Trophoblast cell (in vitro differentiated cells and primary cell): ENCODE data around the gene SDHB.
A peak's percentile ranks its signal among the peaks of the same experiment; 100 is the strongest.

Experiments
- DNase-seq, 2 donors: peaks; one replicate each; pipeline ENCODE4 v3.0.0-alpha.2; 2016
- H2AFZ ChIP-seq: 2 replicates; pipeline ENCODE4 v1.6.1; 2013; ENCODE audit warnings: low read length, moderate library complexity, mild to moderate bottlenecking; ENCODE audit not compliant: insufficient read depth, poor library complexity
- H2AK5ac ChIP-seq: 2 replicates; pipeline ENCODE4 v1.6.1; 2013; ENCODE audit warnings: mild to moderate bottlenecking, low read length
- H2BK120ac ChIP-seq: 2 replicates; pipeline ENCODE4 v1.6.1; 2013; ENCODE audit warnings: low read length, mild to moderate bottlenecking, moderate library complexity; ENCODE audit not compliant: insufficient read depth, poor library complexity
- H2BK12ac ChIP-seq: 2 replicates; pipeline ENCODE4 v1.6.1; 2013; ENCODE audit warnings: mild to moderate bottlenecking, low read length, moderate library complexity
- H2BK5ac ChIP-seq: 2 replicates; pipeline ENCODE4 v1.6.1; 2013; ENCODE audit warnings: low read length, low read depth, moderate library complexity, mild to moderate bottlenecking; ENCODE audit not compliant: poor library complexity
- H3K14ac ChIP-seq: 2 replicates; pipeline ENCODE4 v1.6.1; 2013; ENCODE audit warnings: mild to moderate bottlenecking, low read length
- H3K18ac ChIP-seq: 2 replicates; pipeline ENCODE4 v1.6.1; 2013; ENCODE audit warnings: mild to moderate bottlenecking, low read length
- H3K23ac ChIP-seq: 2 replicates; pipeline ENCODE4 v1.6.1; 2013; ENCODE audit warnings: low read length
- H3K27ac ChIP-seq: 2 replicates; pipeline ENCODE4 v1.5.1; 2013; ENCODE audit warnings: low read depth, mild to moderate bottlenecking, inconsistent platforms, low read length, moderate library complexity
- H3K27me3 ChIP-seq: 2 replicates; pipeline ENCODE4 v1.6.1; 2013; ENCODE audit warnings: inconsistent platforms, mild to moderate bottlenecking, low read length, moderate library complexity; ENCODE audit not compliant: insufficient read depth
- H3K36me3 ChIP-seq, 2 experiments: 1 replicate in 1 of 2; 2 replicates in 1 of 2; pipeline ENCODE4 v1.6.1; 2013; ENCODE audit warnings: low read length in 2 of 2, mild to moderate bottlenecking in 2 of 2, moderate library complexity in 1 of 2; ENCODE audit not compliant: insufficient read depth in 2 of 2, control insufficient read depth in 1 of 2
- H3K4ac ChIP-seq: 2 replicates; pipeline ENCODE4 v1.6.1; 2013; ENCODE audit warnings: low read depth, mild to moderate bottlenecking, low read length, moderate library complexity
- H3K4me1 ChIP-seq, 2 experiments: 1 replicate in 1 of 2; 2 replicates in 1 of 2; pipeline ENCODE4 v1.6.1; 2013; ENCODE audit warnings: low read length in 2 of 2, mild to moderate bottlenecking in 2 of 2, moderate library complexity in 1 of 2; ENCODE audit not compliant: insufficient read depth in 2 of 2, control insufficient read depth in 1 of 2
- H3K4me2 ChIP-seq: 2 replicates; pipeline ENCODE4 v1.6.1; 2013; ENCODE audit warnings: inconsistent platforms, mild to moderate bottlenecking, low read length, moderate library complexity
- H3K4me3 ChIP-seq: 2 replicates; pipeline ENCODE4 v1.5.1; 2013; ENCODE audit warnings: mild to moderate bottlenecking, low read depth, low read length, inconsistent platforms
- H3K79me1 ChIP-seq: one replicate; pipeline ENCODE4 v1.6.1; 2013; ENCODE audit warnings: low read length
- H3K79me2 ChIP-seq: 2 replicates; pipeline ENCODE4 v1.6.1; 2013; ENCODE audit warnings: low read length, mild to moderate bottlenecking; ENCODE audit not compliant: control insufficient read depth, insufficient read depth, poor library complexity
- H3K9ac ChIP-seq: 2 replicates; pipeline ENCODE4 v1.6.1; 2013; ENCODE audit warnings: mild to moderate bottlenecking, low read length
- H3K9me3 ChIP-seq: 2 replicates; pipeline ENCODE4 v1.6.1; 2013; ENCODE audit warnings: low read depth, mild to moderate bottlenecking, control low read depth, inconsistent platforms, low read length; ENCODE audit not compliant: insufficient read depth
- H4K12ac ChIP-seq: 2 replicates; pipeline ENCODE4 v1.6.1; 2013; ENCODE audit warnings: low read depth, mild to moderate bottlenecking, low read length, moderate library complexity
- H4K8ac ChIP-seq: 2 replicates; pipeline ENCODE4 v1.6.1; 2013; ENCODE audit warnings: low read depth, mild to moderate bottlenecking, low read length, moderate library complexity
- H4K91ac ChIP-seq: one replicate; pipeline ENCODE4 v1.6.1; 2013; ENCODE audit warnings: low read depth, mild to moderate bottlenecking, low read length, moderate library complexity
- WGBS: extraction: QIAGEN DNeasy Blood & Tissue Kit; methylation state at CpG from one replicate; pipeline ENCODE4 v1.1.7; 2013; ENCODE audit warnings: missing lambda C conversion rate; ENCODE audit not compliant: insufficient read length, insufficient coverage; ENCODE audit errors: extremely low coverage; 5-methylcytosine and 5-hydroxymethylcytosine counted together

The SDHB gene

DNA sequence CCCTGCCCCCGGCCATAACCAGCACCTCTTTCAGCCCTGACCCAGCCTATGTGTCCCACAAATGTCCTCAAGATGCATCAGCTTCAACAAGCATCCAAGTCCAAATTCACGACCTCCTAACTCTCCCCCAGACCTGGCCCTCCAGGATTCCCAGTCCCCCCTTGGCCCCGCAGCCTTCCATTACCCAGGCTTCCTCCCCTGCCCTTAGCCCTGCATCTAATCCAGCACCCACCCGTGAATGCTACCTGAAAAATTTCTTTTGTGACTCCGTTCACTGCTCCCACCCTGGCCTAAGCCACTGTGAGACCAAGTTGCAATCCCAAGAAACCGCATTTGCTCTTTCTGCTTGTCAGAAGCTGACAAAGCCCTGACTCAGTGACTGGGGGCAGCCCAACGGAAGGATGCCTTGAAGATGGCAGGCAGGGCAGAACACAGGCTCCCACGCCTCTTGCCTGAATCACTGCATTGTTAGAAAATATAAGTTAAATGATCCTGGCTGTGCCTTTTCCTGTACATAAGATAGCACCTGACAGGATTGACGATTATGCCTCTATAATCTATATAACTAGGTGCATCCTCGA is 72.5 kb downstream of the SDHB start:
- no CpG with 5 or more reads among the region's 10 CpGs for WGBS
- H3K79me2 ChIP-seq, result peaks cover 6% of the 10 kb centered on the region
- no peak overlapping the region for H3K18ac ChIP-seq
- peak overlapping the region; percentile 27 for H2AFZ ChIP-seq
- peak overlapping the region; percentile 4 for H2BK120ac ChIP-seq
- H4K12ac ChIP-seq, result no peak overlapping the region
- H3K23ac ChIP-seq, result no peak overlapping the region
- H3K14ac ChIP-seq, result peak overlapping the region; percentile 12
- DNase-seq, result peak; percentile 71 to 76
- H2BK12ac ChIP-seq, result peak overlapping the region; percentile 27
- no peak overlapping the region for H3K4ac ChIP-seq
- no peak overlapping the region for H3K27ac ChIP-seq
- H3K9ac ChIP-seq, result no peak overlapping the region
- no peak overlapping the region for H4K8ac ChIP-seq
- H4K91ac ChIP-seq, result peak overlapping the region; percentile 58
- peaks cover 22 to 25% of the 10 kb centered on the region in 2 experiments for H3K36me3 ChIP-seq
- H3K4me1 ChIP-seq, result peaks cover 15 to 31% of the 10 kb centered on the region in 2 experiments
- no peak overlapping the region for H3K4me2 ChIP-seq
- no peaks in the 10 kb centered on the region for H3K9me3 ChIP-seq
- peaks cover 22% of the 10 kb centered on the region for H3K79me1 ChIP-seq
- no peaks in the 10 kb centered on the region for H3K27me3 ChIP-seq
- H3K4me3 ChIP-seq, result no peak overlapping the region
- H2AK5ac ChIP-seq, result no peak overlapping the region
- no peak overlapping the region for H2BK5ac ChIP-seq

DNA sequence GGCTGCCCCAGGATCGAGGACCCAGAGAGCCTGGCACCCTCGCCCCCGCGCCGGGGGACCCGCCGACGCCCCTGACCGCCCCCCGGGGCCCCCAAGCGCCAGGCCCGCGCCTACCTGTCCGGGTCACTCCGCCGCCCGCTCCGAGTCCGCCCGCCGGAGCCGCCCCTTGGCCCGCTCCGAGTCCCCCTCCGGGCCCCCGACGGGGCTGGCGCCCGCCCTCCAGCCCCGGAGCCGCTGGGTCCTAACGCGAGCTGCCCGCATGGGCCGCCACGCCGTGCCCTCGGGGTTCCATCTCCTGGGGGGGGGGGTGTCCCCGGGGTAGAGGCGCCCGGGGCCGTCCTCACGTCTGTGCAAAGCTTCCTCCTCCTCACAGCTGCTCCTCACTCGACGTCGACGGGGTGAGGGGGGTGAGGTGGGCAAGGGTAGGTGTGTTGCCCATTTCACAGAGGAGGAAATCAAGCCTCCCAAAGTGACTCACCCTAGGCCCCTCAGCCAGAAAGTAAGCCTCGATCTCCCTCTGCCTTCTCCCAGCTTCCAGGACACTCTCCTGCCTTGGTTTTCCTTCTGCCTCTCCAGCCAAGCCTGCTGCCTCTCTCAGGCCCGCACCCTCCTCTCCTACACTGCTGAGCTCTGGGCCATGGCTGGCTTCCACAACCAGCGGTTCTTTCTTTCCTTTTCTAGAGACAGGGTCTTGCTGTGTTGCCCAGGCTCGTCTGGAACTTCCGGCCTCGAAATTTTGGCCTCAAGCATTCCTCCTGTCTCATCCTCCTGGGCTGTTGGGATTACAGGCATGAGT is 73.2 kb downstream of the SDHB start, which contains the start of gene MFAP2:
MFAP2 (minus strand) TSS at position 148 of the 796 bp plus-strand sequence. CDS start 2,347 bp downstream, outside the sequence.
- Histone ChIP-seq H2AFZ (peak within 1 kb of the TSS; percentile 27), H4K12ac (peak within 1 kb of the TSS; percentile 78), H3K27ac (no peak within 1 kb of the TSS)

DNA sequence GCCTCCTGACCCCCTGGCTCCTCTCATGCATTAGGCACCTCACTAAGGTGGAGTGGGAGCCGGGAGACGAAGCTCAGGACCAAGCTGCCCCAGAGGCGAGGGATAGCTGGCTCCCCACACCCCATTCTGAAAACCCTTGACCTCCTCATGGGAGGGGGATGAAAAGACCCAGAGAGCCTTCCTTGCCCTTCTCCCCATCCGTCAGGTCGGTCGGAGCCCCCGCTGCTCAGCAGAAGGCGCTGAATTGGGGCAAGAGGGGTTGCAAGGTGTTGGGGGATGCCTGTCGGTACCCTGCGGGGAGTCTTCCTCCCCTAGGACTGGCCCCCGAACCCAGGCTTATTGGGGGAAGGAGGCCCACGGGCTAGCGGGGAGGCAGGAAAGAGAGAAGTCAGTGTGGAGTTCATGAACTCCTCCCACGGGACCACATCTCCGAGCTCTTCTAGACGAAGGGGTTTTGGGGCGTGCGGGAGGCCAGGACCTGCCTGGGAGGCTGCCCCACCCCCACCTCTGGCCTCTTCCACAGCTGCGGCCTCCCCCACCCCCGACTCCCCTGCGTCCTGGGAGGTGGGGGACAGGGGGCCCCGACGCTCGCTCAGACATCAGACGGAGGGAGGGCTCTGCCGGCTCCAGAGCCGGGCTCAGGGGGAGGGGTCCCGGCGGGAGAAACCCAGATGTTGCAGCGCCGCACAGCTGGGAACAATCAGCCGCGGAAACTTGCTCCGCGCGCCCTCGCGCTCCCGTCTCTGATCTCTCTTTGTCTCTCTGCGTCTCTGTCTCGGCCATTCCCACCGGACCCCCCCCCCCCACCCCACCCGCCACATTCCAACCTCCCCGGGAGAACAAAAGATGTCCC is 74.1 kb downstream of the SDHB start:
- Histone ChIP-seq H3K27me3 (no peaks in the 10 kb centered on the region), H2AFZ (no peak overlapping the region), H3K9ac (peak overlapping the region; percentile 67), H2BK120ac (peak overlapping the region; percentile 70), H3K79me2 (peaks cover 6% of the 10 kb centered on the region), H3K4me3 (peak overlapping the region; percentile 82), H3K14ac (peak overlapping the region; percentile 91), H3K23ac (no peak overlapping the region), H3K36me3 (peaks cover 29 to 30% of the 10 kb centered on the region in 2 experiments), H2BK12ac (peak overlapping the region; percentile 16), H2AK5ac (peak overlapping the region; percentile 83), H3K79me1 (peaks cover 22% of the 10 kb centered on the region), H3K18ac (peak overlapping the region; percentile 88), H3K4me1 (peaks cover 13 to 28% of the 10 kb centered on the region in 2 experiments), H2BK5ac (peak overlapping the region; percentile 2), H3K4ac (peak overlapping the region; percentile 41), H4K91ac (peak overlapping the region; percentile 64), H4K12ac (peak overlapping the region; percentile 78), H3K4me2 (peak overlapping the region; percentile 68), H4K8ac (peak overlapping the region; percentile 82), H3K9me3 (no peaks in the 10 kb centered on the region), H3K27ac (no peak overlapping the region)
- DNase-seq, result peak in 1 of 2 donors; percentile 32
- no CpG with 5 or more reads among the region's 44 CpGs for WGBS

More for the DNA sequence above, 73.2 kb downstream of the SDHB start, which contains the start of gene MFAP2:
- Histone ChIP-seq H3K27me3 (no peaks in the 10 kb centered on the region), H4K91ac (peak within 1 kb of the TSS; percentile 64), H3K23ac (no peak within 1 kb of the TSS), H2BK5ac (peak within 1 kb of the TSS; percentile 65), H3K18ac (peak within 1 kb of the TSS; percentile 88), H3K14ac (peak within 1 kb of the TSS; percentile 91), H3K4me2 (peak within 1 kb of the TSS; percentile 68), H3K4me1 (peaks cover 15 to 31% of the 10 kb centered on the region in 2 experiments), H3K4me3 (peak within 1 kb of the TSS; percentile 82), H4K8ac (peak within 1 kb of the TSS; percentile 82), H3K9ac (peak within 1 kb of the TSS; percentile 67), H3K79me2 (peaks cover 6% of the 10 kb centered on the region), H3K79me1 (peaks cover 22% of the 10 kb centered on the region), H3K4ac (peak within 1 kb of the TSS; percentile 53), H2BK120ac (peak within 1 kb of the TSS; percentile 70), H2BK12ac (peak within 1 kb of the TSS; percentile 27), H3K36me3 (peaks cover 22 to 24% of the 10 kb centered on the region in 2 experiments), H2AK5ac (peak within 1 kb of the TSS; percentile 83), H3K9me3 (no peaks in the 10 kb centered on the region)
- WGBS, result no CpG with 5 or more reads among the region's 53 CpGs
- DNase-seq, result peak; percentile 91 to 93
